ENCODE measurements around the gene CTIF. TPM values are rescaled to one million over a fixed set of nuclear protein-coding genes. Genes with fewer than 3 reads are reported as not detected.

Gene CTIF
- total RNA-seq, 4 donors from 2014 or later, result 29.0 to 61.5 (median 37.7) TPM

DNA sequence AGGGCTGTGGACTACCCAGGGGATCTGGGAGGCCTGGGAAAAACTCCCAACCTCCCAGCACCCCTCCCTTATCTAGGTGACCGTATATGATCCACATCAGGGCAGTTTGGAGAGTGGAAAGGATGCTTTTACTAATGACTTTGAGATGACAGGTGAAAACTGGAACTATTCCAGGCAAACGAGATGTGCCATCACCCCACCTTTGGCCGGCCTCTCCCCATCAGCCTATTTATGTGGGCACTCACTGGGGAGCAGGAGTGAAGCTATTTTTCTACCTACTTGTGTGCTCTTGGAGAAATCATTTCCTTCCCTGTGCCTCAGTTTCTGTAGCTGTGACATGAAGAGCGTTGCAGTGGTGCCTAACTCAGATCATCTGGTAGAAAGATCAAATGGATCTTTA lies 304.8 kb downstream of the CTIF start:
- Histone ChIP-seq H3K4me3 (no peak overlapping the region), H3K27me3 (no peaks in the 10 kb centered on the region), H3K4me1 (peaks cover 53% of the 10 kb centered on the region), H3K9me3 (no peaks in the 10 kb centered on the region), H3K27ac (no peak overlapping the region), H3K36me3 (no peaks in the 10 kb centered on the region)
- peak in 1 of 2 donors; percentile 18 for DNase-seq (ENCODE audit: low spot score in 2 of 2)
- TF ChIP-seq POLR2A (IDR thresholded peaks at IDR 0.05), result no peak
- TF ChIP-seq, protein P1, sequence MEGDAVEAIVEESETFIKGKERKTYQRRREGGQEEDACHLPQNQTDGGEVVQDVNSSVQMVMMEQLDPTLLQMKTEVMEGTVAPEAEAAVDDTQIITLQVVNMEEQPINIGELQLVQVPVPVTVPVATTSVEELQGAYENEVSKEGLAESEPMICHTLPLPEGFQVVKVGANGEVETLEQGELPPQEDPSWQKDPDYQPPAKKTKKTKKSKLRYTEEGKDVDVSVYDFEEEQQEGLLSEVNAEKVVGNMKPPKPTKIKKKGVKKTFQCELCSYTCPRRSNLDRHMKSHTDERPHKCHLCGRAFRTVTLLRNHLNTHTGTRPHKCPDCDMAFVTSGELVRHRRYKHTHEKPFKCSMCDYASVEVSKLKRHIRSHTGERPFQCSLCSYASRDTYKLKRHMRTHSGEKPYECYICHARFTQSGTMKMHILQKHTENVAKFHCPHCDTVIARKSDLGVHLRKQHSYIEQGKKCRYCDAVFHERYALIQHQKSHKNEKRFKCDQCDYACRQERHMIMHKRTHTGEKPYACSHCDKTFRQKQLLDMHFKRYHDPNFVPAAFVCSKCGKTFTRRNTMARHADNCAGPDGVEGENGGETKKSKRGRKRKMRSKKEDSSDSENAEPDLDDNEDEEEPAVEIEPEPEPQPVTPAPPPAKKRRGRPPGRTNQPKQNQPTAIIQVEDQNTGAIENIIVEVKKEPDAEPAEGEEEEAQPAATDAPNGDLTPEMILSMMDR (IDR thresholded peaks at IDR 0.05), result no peak
- no peak for TF ChIP-seq EP300 (IDR thresholded peaks at IDR 0.05)
- TF ChIP-seq POLR2AphosphoS5 (IDR thresholded peaks at IDR 0.05), result no peak
- WGBS, result 80% methylated on average over 4 of the region's 4 CpGs

DNA sequence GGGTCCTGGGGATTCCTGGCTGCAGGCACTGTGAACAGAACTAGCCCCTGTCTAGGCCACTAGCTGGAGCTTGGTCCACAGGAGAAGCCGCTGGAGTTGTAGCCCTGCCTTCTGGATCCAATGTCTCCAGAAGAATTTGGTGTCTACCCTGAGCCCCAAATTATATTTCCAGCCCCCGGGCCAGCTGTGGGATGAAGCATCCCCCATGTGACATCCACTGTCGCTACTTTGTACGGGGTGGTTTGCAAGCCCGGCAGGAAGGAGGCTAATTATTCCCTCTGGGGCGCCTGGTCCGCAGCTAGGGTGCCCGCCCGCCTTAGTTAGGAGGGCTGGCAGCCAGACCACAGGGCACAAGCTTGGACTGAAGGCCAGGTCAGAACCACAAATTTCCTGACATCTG lies 305.4 kb downstream of the CTIF start:
- no peaks in the 10 kb centered on the region for H3K36me3 ChIP-seq
- no peak for TF ChIP-seq EP300 (IDR thresholded peaks at IDR 0.05)
- peak in 1 of 2 donors; percentile 53 for DNase-seq (ENCODE audit: low spot score in 2 of 2)
- no peaks in the 10 kb centered on the region for H3K27me3 ChIP-seq
- H3K27ac ChIP-seq, result no peak overlapping the region
- no peak overlapping the region for H3K4me3 ChIP-seq
- H3K9me3 ChIP-seq, result no peaks in the 10 kb centered on the region
- peaks cover 53% of the 10 kb centered on the region for H3K4me1 ChIP-seq
- 99% methylated on average over 9 of the region's 9 CpGs for WGBS

DNA sequence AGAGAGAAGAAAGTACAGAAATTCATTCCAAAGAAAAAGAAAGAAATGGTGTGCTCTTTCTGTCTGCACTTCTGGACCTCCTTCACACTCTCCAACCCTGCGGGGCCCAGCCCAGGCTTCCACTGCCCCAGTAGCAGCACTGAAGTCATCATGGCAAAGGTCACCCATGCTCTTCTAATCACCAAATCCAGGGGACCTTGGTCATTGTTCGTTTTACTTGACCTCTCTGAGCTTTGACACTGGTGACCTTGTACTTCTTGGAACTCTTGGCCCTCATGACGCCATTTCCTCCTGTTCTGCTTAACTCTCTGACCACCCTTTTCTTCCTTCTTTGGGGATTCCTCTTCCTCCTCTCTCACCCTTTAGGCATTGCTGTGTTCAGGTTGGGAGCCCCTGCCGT lies 306.3 kb downstream of the CTIF start:
- peak in 1 of 2 donors; percentile 37 for DNase-seq (ENCODE audit: low spot score in 2 of 2)
- H3K4me3 ChIP-seq, result no peak overlapping the region
- H3K27me3 ChIP-seq, result no peaks in the 10 kb centered on the region
- H3K4me1 ChIP-seq, result peaks cover 45% of the 10 kb centered on the region
- H3K9me3 ChIP-seq, result no peaks in the 10 kb centered on the region
- 89% methylated on average over 4 of the region's 4 CpGs for WGBS
- no peaks in the 10 kb centered on the region for H3K36me3 ChIP-seq
- no peak overlapping the region for H3K27ac ChIP-seq
- TF ChIP-seq, protein P1 (IDR thresholded peaks at IDR 0.05), result no peak
- TF ChIP-seq POLR2A (IDR thresholded peaks at IDR 0.05) (no peak), POLR2AphosphoS5 (IDR thresholded peaks at IDR 0.05) (no peak), EP300 (IDR thresholded peaks at IDR 0.05) (no peak)

DNA sequence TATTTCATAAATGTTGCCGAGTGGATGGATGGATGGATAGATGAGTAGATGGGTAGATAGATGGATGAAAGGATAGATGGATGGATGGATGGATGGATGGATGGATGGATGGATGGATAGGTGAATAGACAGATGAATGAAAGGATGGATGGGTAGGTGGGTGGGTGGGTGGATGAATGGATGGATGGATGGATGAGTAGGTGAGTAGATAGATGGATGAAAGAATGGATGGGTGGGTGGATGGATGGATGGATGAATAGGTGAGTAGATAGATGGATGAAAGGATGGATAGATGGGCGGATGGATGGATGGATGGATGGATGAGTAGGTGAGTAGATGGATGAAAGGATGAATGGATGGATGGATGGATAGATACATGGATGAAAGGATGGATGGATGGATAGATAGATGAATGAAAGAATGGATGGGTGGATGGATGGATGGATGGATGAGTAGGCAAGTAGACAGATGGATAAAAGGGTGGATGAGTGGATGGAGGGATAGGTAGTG lies 307.6 kb downstream of the CTIF start:
- WGBS, result 92% methylated on average over 2 of the region's 2 CpGs
- no peak overlapping the region for H3K27ac ChIP-seq
- H3K36me3 ChIP-seq, result no peaks in the 10 kb centered on the region
- no peaks in the 10 kb centered on the region for H3K27me3 ChIP-seq
- H3K4me1 ChIP-seq, result peaks cover 37% of the 10 kb centered on the region
- no peak for TF ChIP-seq EP300 (IDR thresholded peaks at IDR 0.05)
- TF ChIP-seq POLR2AphosphoS5 (IDR thresholded peaks at IDR 0.05), result no peak
- TF ChIP-seq, protein P1 (IDR thresholded peaks at IDR 0.05), result no peak
- no peak for TF ChIP-seq POLR2A (IDR thresholded peaks at IDR 0.05)
- no peaks in the 10 kb centered on the region for H3K9me3 ChIP-seq
- no peak overlapping the region for H3K4me3 ChIP-seq
- DNase-seq (ENCODE audit: low spot score in 2 of 2), result no peak

DNA sequence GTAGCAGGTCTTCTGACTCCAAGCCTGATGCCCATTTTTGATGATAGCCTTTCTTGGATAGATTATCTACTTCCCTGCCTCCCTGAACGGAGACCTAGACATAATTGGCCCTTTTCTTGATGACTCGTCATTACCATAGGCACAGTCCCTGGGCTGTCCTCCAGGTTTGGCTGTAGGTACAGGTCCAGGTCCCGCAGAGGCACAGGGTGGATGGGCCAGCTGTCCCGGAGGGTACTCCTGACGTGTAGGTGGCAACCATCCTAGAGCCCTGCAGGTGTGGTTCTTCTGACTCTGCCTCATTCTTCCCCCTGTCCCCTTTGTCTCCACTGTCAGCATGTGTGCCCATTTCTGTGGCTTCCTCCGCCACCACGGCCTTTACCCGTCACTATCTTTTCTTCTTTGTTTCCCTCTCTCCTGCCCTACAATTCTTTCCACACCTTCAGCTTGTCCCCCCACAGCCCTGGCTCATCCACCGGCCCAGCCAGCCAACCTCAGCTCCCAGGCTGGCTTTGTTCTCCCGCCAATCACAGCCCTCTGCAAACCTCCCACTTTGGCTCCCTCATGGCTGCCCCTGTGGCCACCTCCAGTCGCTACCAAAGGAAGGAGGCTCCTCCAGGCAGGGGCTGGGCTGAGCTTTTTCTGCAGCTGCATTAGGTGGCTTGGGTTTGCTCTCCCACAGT lies 309.1 kb downstream of the CTIF start:
- no peak overlapping the region for H3K27ac ChIP-seq
- no peak for TF ChIP-seq EP300 (IDR thresholded peaks at IDR 0.05)
- TF ChIP-seq POLR2A (IDR thresholded peaks at IDR 0.05), result no peak
- no peak for TF ChIP-seq POLR2AphosphoS5 (IDR thresholded peaks at IDR 0.05)
- TF ChIP-seq, protein P1 (IDR thresholded peaks at IDR 0.05), result no peak
- no peak overlapping the region for H3K4me3 ChIP-seq
- WGBS, result 32% methylated on average over 11 of the region's 11 CpGs
- no peak for DNase-seq (ENCODE audit: low spot score in 2 of 2)
- H3K9me3 ChIP-seq, result no peaks in the 10 kb centered on the region
- no peaks in the 10 kb centered on the region for H3K27me3 ChIP-seq
- peaks cover 23% of the 10 kb centered on the region for H3K4me1 ChIP-seq
- no peaks in the 10 kb centered on the region for H3K36me3 ChIP-seq
